HAP-1 (cell line): ENCODE measurements around the gene STX19.

ENCODE experiments used
- DNase-seq, 2 experiments: peaks; one replicate each; pipeline ENCODE4 v3.0.0-alpha.2; 2016 to 2020; ENCODE audit warnings: low spot score in 2 of 2
- H3K27me3 ChIP-seq: fragments of 250-450 bp; sonication (Bioruptor Pico); 2 replicates; pipeline ENCODE4 v1.5.1; 2020; ENCODE audit warnings: low read depth, mild to moderate bottlenecking, moderate library complexity
- H3K36me3 ChIP-seq: fragments of 250-450 bp; sonication (Bioruptor Pico); replicated peaks from 2 replicates; pipeline ENCODE4 v1.5.1; 2020; ENCODE audit warnings: mild to moderate bottlenecking
- H3K4me1 ChIP-seq: fragments of 250-450 bp; sonication (Bioruptor Pico); 2 replicates; pipeline ENCODE4 v1.5.1; 2020; ENCODE audit warnings: mild to moderate bottlenecking
- H3K4me3 ChIP-seq: fragments of 250-450 bp; sonication (Bioruptor Pico); 2 replicates; pipeline ENCODE4 v1.5.1; 2020; ENCODE audit warnings: mild to moderate bottlenecking, moderate library complexity
- H3K9me3 ChIP-seq: fragments of 250-450 bp; sonication (Bioruptor Pico); 2 replicates; pipeline ENCODE4 v1.5.1; 2020; ENCODE audit warnings: mild to moderate bottlenecking, moderate library complexity
- in situ Hi-C: fragments of 300-500 bp; cut with MboI; formaldehyde crosslinking; loops from 3 replicates; pipeline ENCODE4 v1.14.3; 2020; ENCODE audit warnings: low sequenced_read_pairs, inconsistent platforms, mixed read lengths

STX19 gene

GRCh38 chr3:94028093-94028837 lies at the start of gene STX19:
Gene STX19 (minus strand): TSS chr3:94028597. CDS start chr3:94015269, 13,328 bp downstream.
- no peaks in the 10 kb centered on the region for H3K27me3 ChIP-seq
- no peaks in the 10 kb centered on the region for H3K4me1 ChIP-seq
- H3K4me3 ChIP-seq, result no peak within 1 kb of the TSS
- no peaks in the 10 kb centered on the region for H3K9me3 ChIP-seq
- no peaks in the 10 kb centered on the region for H3K36me3 ChIP-seq
- in situ Hi-C loops, result no loop called here
- no peak for DNase-seq

GRCh38 chr3:94076055-94076454 lies 47.7 kb upstream of the STX19 start:
- no peak for DNase-seq
- Histone ChIP-seq H3K36me3 (no peaks in the 10 kb centered on the region), H3K4me3 (no peak overlapping the region), H3K4me1 (no peaks in the 10 kb centered on the region), H3K9me3 (no peaks in the 10 kb centered on the region), H3K27me3 (no peaks in the 10 kb centered on the region)
- in situ Hi-C loops, result no loop called here

- H3K9me3 ChIP-seq, result no peaks in the 10 kb centered on the region
- no peak for DNase-seq
- no peak overlapping the region for H3K4me3 ChIP-seq
- H3K27me3 ChIP-seq, result no peaks in the 10 kb centered on the region
- in situ Hi-C loops, result no loop called here
- H3K36me3 ChIP-seq, result no peaks in the 10 kb centered on the region
- H3K4me1 ChIP-seq, result no peaks in the 10 kb centered on the region
Measured at GRCh38 chr3:94071713-94072284, 43.4 kb upstream of the STX19 start.

GRCh38 chr3:94070341-94070911 lies 42.0 kb upstream of the STX19 start:
- Histone ChIP-seq H3K27me3 (no peaks in the 10 kb centered on the region), H3K4me3 (no peak overlapping the region), H3K4me1 (no peaks in the 10 kb centered on the region), H3K36me3 (no peaks in the 10 kb centered on the region), H3K9me3 (no peaks in the 10 kb centered on the region)
- in situ Hi-C loops, result no loop called here
- DNase-seq, result no peak

- no peaks in the 10 kb centered on the region for H3K9me3 ChIP-seq
- in situ Hi-C loops, result no loop called here
- H3K27me3 ChIP-seq, result no peaks in the 10 kb centered on the region
- DNase-seq, result peak in 1 of 2 experiments; percentile 49
- H3K36me3 ChIP-seq, result no peaks in the 10 kb centered on the region
- peaks cover 4% of the 10 kb centered on the region for H3K4me1 ChIP-seq
- H3K4me3 ChIP-seq, result no peak overlapping the region
Measured at GRCh38 chr3:94069194-94069813, 40.9 kb upstream of the STX19 start.

- no peak for DNase-seq
- in situ Hi-C loops, result no loop called here
- no peaks in the 10 kb centered on the region for H3K36me3 ChIP-seq
- H3K9me3 ChIP-seq, result no peaks in the 10 kb centered on the region
- no peaks in the 10 kb centered on the region for H3K27me3 ChIP-seq
- peaks cover 12% of the 10 kb centered on the region for H3K4me1 ChIP-seq
- no peak overlapping the region for H3K4me3 ChIP-seq
Measured at GRCh38 chr3:94066506-94067500, 38.4 kb upstream of the STX19 start.

- Histone ChIP-seq H3K4me1 (peaks cover 14% of the 10 kb centered on the region), H3K27me3 (no peaks in the 10 kb centered on the region), H3K9me3 (no peaks in the 10 kb centered on the region), H3K36me3 (no peaks in the 10 kb centered on the region), H3K4me3 (no peak overlapping the region)
- in situ Hi-C loops, result no loop called here
- DNase-seq, result no peak
Measured at GRCh38 chr3:94065819-94066480, 37.6 kb upstream of the STX19 start.

GRCh38 chr3:94065122-94065521 lies 36.7 kb upstream of the STX19 start:
- peaks cover 14% of the 10 kb centered on the region for H3K4me1 ChIP-seq
- no peaks in the 10 kb centered on the region for H3K27me3 ChIP-seq
- no peaks in the 10 kb centered on the region for H3K36me3 ChIP-seq
- no peaks in the 10 kb centered on the region for H3K9me3 ChIP-seq
- in situ Hi-C loops, result no loop called here
- DNase-seq, result no peak
- no peak overlapping the region for H3K4me3 ChIP-seq

- in situ Hi-C loops, result no loop called here
- DNase-seq, result no peak
- Histone ChIP-seq H3K27me3 (no peaks in the 10 kb centered on the region), H3K36me3 (no peaks in the 10 kb centered on the region), H3K9me3 (no peaks in the 10 kb centered on the region), H3K4me3 (peak overlapping the region; percentile 74), H3K4me1 (peaks cover 14% of the 10 kb centered on the region)
Measured at GRCh38 chr3:94064243-94064860, 36.0 kb upstream of the STX19 start.

- Histone ChIP-seq H3K4me1 (peaks cover 14% of the 10 kb centered on the region), H3K9me3 (no peaks in the 10 kb centered on the region), H3K27me3 (no peaks in the 10 kb centered on the region), H3K4me3 (peak overlapping the region; percentile 74), H3K36me3 (no peaks in the 10 kb centered on the region)
- in situ Hi-C loops, result no loop called here
- peak in 1 of 2 experiments; percentile 15 for DNase-seq
Measured at GRCh38 chr3:94063496-94064119, 35.2 kb upstream of the STX19 start.

GRCh38 chr3:94062513-94063404 lies 34.4 kb upstream of the STX19 start, which contains the start of the genes DHFR2 and NSUN3:
Gene DHFR2 (minus strand): TSS chr3:94062916. CDS start chr3:94061511, 1,405 bp downstream.
Gene NSUN3 (plus strand): TSS chr3:94063061. CDS start chr3:94063127, 66 bp downstream.
- Histone ChIP-seq H3K4me3 (peak within 1 kb of the TSS; percentile 74), H3K36me3 (no peaks in the 10 kb centered on the region), H3K27me3 (no peaks in the 10 kb centered on the region), H3K9me3 (no peaks in the 10 kb centered on the region), H3K4me1 (peaks cover 14% of the 10 kb centered on the region)
- in situ Hi-C loops, result no loop called here
- DNase-seq, result peak; percentile 95
